HCT116 (cell line): ENCODE measurements around the gene TMEM121B.

Experiments used
- CTCF ChIP-seq, 3 experiments: fragments of 200-600 bp in 1 of 3; sonication (generic) in 1 of 3; IDR thresholded peaks in 2 of 3; conservative IDR thresholded peaks in 1 of 3; 2 replicates each; pipeline ENCODE4 v1.5.1; 2012 to 2017; ENCODE audit warnings: low read depth in 2 of 3, low read length in 2 of 3, antibody characterized with exemption in 1 of 3, borderline replicate concordance in 1 of 3, control low read depth in 1 of 3, mild to moderate bottlenecking in 1 of 3, mixed read lengths in 1 of 3, mixed run types in 1 of 3, moderate library complexity in 1 of 3; ENCODE audit not compliant: insufficient read depth in 1 of 3
- EZH2phosphoT487 ChIP-seq: fragments of 200-600 bp; IDR thresholded peaks from 2 replicates; pipeline ENCODE4 v1.6.1; 2018; ENCODE audit warnings: antibody characterized with exemption, borderline replicate concordance
- POLR2A ChIP-seq: IDR thresholded peaks from 2 replicates; pipeline ENCODE4 v1.7.0; 2011; ENCODE audit warnings: borderline replicate concordance; ENCODE audit not compliant: insufficient read depth, insufficient read length; ENCODE audit errors: extremely low read depth
- SIN3A ChIP-seq: IDR thresholded peaks from 2 replicates; pipeline ENCODE4 v1.6.1; 2012; ENCODE audit warnings: low read depth

GRCh38 chr22:17159504-17159951 lies 38.4 kb upstream of the TMEM121B start:
- TF ChIP-seq CTCF (IDR thresholded peaks at IDR 0.05 in 2 of 3, conservative IDR thresholded peaks at IDR 0.05 in 1 of 3; ENCODE audit: borderline replicate concordance in 1 of 3, insufficient read depth in 1 of 3, low read depth in 2 of 3, low read length in 2 of 3) (no peak), EZH2phosphoT487 (no peak), SIN3A (no peak), POLR2A (no peak)
